HG03558 (cell line): ENCODE measurements around the gene CEP120.
"Not testable (repeated sequence)": the region's sequence is repeated elsewhere in the genome, so short reads cannot be mapped to it uniquely, and the experiment has no call there.

Experiments used
- ATAC-seq: cut with Tn5 transposase; IDR thresholded peaks from one replicate; pipeline ENCODE4 v1.9.1; 2021; ENCODE audit warnings: moderate number of reproducible peaks; ENCODE audit not compliant: unreplicated experiment; ENCODE audit errors: extremely low read depth

CEP120 gene

DNA sequence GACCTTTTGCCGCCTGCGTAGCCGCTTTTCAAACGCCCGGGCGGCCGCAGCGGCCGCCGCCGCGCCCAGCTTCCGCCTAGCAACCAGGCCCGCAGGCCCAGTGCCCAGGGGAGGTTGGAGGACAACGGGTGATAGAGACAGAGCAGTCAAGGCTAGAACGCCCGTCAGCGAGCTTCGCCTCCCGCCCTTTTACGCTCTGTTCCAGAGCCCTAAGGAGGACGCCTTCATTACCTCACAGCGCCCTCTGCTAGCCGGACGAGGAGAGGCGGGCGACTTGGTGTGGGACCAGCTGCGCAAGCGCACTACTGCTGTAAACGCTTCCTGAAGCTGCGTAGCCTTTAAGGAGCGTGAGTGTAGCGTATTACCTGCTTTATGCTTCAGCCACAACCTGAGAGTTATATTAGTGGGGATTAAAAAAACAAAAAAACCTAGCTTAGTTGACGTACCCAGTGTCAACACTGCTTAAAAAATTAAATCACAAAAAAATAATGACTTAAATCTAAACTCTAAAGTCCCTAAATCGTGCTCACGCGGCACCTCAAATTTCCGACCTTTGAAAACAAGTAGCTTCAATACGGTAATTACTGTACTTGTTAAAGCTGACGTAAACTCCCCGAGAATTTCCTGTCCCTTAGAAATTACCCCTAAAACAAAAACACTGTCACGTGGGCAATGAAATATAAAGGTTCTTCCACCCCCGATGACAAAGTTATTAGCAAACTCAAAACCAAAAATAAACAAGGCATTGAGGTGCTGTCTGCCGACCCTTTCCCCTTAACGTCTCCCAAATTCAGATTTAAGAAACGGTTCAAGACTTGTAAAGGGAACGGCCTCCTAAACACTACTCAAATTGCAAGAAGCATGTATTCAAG lies at the start of gene CEP120:
Gene CEP120, minus strand, starts transcription at position 126 of the 872 bp plus-strand sequence. CDS start 405 bp downstream, outside the sequence.
- ATAC-seq: peak; percentile 95

DNA sequence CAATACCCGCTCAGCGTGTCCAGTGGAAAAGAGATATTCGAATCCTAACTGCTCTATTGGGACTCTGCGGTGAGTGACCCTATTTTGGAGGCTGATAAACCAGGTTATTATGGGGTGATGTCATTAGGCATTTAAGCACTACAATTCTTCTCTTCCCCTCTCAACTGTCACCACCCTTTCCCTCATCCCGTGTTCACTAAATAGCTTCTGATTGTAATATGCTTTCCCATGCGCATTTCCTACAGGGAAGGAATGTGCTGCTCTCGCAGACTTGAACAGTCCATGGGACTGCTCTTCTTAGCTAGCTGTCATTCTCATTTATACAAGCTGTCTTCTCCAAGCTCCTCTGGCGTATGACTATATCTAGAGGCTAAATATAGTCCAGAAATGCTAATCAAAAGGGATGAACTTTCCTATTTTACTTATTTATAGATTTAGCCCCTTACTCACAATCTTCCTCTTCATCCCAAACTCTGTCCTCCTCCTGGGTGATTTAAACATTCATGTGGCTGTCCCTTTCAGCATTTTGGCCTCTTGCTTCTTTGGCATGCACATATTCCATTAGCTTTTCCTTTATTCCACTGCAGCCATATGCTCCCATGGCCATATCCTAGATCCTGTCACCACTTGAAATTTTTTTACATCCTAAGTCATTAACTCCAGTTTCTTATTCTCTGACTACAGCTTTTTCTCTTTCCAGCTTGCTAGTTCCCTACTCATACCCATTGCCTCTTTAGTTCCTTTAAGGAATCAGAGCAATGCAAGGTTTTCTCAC lies 49.1 kb upstream of the CEP120 start:
- ATAC-seq: no peak

DNA sequence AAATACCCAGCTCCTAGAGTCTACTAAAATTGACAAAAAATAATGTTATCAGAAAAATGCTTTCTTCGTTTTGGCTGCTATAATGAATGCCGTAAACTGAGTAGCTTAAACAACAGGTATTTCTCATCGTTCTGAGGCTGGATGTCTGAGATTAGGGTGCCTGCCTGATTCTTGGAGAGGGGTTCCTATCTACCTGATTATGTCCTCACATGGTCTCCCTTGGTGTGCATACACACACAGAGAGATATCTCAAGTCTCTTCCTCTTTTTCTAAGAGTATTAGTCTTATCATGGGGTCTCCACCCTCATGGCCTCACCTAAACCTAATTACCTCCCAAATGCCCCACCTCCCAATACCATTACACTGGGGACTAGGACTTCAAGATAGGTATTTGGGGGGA lies 48.2 kb upstream of the CEP120 start:
- no peak for ATAC-seq

DNA sequence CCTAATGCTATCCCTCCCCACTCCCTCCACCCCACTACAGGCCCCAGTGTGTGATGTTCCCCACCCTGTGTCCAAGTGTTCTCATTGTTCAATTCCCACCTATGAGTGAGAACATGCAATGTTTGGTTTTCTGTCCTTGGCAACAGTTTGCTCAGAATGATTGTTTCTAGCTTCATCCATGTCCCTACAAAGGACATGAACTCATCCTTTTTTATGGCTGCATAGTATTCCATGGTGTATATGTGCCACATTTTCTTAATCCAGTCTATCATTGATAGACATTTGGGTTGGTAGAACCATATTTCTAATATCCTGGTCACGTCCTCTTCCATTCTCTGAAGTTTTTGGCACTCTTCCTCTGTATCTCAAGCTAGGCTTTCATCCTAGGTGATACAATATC lies 43.6 kb upstream of the CEP120 start:
- not testable (repeated sequence) for ATAC-seq

DNA sequence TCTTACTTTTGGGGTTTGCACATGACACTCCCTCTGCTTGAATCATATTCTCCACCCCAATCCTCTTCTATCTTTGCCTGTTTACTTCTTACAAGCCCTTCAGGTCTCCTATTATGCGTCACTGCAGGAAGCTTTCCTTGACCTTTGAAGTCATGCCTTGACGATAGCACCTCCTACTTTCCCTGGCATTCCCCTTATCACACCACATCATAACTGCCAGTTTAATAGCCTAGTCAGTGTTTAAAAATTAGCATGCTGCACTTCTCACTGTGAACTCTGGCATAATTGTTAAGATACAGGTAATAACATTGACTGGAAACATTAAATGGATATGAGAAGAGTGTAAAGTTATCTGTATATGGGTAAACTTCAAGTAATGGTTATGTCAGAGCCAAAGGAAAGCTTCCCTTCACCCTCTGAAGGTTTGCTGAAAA lies 37.1 kb upstream of the CEP120 start:
- no peak for ATAC-seq

DNA sequence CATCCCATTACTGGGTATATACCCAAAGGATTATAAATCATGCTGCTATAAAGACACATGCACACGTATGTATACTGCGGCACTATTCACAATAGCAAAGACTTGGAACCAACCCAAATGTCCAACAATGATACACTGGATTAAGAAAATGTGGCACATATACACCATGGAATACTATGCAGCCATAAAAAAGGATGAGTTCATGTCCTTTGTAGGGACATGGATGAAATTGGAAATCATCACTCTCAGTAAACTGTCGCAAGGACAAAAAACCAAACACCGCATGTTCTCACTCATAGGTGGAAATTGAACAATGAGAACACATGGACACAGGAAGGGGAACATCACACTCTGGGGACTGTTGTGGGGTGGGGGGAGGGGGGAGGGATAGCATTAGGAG lies 35.8 kb upstream of the CEP120 start:
- ATAC-seq: not testable (repeated sequence)

DNA sequence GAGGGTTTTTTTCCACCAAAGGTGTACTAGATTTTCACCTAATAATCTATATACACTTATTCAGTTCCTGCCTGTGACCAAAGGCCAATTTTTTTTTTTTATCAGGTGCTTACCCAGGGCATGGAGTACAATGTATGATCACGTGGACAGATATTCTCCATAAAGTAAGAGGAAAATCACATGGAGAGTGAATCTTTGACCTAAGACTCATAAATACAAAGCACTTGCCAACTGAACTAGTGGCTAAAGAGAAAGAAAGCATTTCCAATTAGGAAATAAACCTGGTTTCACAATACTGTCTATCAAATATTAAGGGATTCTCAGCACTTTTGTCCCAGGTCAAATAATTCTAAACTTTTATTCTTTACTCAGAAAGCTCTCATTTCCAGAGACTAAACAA lies 33.0 kb upstream of the CEP120 start:
- no peak for ATAC-seq

DNA sequence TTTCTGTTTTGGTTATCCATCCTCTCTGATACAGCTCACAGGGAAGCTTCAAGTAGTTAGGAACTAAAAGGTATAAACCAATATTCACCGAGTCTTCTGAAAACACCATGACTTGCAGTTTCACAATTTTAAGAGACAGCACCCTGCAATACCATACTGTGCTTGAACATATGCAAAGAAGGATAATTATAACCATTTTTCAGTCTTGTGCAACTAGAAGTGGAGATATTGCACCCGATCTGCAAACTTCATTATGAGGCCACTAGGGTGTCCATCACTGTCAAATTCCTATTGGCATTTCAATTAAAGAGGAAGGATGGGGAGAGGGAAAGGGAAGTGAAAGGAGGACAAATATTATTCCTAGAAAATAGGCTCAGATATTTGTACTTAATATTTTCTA lies 32.4 kb upstream of the CEP120 start:
- peak; percentile 92 for ATAC-seq

DNA sequence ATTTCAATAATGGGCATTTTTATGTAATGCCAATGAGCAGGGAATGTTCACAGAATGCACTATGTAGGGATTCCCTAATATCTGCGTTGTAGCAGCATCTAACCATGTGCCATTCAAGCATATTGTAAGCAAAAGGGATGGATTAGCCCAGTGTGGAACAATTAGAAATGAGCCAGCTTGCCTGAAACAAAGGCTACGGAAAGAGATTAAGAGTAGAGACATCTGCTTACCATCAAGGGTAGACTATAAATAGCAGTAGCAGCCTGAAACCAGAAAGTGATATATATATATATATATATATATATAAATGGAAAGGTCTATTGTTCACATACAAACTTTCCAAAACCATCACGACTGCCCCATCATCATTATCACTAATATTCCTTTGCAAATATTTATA lies 31.9 kb upstream of the CEP120 start:
- no peak for ATAC-seq

DNA sequence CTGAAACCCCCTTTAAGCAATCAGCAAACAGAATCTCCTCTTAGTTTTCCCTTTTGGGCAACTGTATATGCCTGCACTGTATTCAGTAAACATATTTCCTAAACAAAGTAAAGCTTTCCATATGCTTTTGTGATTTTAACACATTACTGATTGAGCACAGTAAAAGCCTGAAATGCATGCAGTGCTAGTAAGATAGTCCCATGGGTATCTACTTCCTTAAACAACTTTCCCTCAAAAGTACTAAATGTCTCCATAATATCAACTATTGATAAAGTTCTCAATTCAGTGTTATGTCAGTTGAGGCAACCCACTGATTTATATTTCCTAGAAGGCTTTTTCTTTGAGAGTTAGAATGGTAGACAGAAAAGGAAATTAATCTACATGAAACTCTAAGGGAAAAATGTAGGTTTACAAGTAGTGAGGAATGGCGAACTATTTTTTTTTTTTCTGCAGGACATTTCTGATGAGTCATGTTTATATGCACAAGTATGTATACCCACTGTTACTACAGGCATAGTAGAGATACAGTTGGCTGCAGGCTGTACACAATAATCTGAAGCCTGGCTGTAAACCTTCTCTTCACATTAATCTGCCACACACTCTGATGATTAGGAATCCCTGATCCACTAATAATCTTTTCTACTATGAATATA lies 31.2 kb upstream of the CEP120 start:
- no peak for ATAC-seq

DNA sequence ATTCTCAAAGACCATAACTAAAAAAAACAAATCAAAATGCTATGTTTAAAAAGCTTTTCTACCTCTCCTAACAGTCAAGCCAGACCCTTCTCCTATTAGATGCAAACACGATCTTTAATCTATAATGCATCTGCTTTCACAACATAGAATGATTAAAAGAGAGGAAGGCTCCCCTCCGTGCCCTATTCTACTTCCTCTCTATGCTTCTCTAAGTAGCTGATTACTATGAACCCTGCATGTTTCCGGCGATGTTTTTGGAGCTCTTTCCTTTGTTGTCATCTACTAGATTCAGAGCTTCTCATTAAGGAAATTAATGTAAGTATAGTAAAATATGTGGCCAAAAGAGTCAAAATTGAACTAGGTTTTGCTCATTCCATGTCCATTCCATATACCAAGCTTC lies 29.2 kb upstream of the CEP120 start:
- no peak for ATAC-seq

DNA sequence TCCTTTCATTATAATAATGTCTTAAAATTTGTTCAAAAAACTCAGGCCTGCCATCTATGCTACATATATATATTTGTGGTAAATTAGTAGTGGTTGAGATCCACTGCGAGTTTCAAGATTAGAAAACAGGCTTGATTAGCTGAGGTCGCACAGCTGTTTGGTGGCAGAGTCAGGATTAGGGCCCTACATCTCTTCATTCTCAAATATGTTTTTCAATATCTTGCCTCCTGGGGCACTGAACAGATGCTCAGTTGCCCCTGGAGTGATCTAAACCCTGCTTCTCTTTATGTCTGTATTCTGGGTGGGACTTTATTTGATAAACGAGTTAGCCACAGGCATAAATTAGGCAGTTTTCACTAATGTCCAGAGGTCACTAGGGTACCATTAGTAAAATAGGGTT lies 27.8 kb upstream of the CEP120 start:
- no peak for ATAC-seq

DNA sequence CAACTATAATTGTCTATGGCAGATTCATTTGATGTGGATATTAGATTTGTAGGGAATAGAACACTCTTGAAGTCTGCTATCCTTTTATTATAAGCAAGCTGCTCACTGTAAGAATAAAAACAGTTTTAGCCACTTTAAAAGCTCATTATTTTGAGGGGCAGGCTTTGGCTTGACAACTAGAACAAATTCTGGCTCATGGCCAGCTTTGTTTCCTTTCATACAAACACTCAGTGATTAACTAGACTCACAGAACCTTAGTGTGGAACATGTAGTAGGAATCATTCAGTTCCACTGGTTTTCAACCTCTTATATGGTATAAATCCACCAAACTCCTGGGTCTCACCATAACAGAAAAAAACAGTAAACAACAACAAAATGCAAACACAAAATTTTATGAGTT lies 27.4 kb upstream of the CEP120 start:
- ATAC-seq: no peak

DNA sequence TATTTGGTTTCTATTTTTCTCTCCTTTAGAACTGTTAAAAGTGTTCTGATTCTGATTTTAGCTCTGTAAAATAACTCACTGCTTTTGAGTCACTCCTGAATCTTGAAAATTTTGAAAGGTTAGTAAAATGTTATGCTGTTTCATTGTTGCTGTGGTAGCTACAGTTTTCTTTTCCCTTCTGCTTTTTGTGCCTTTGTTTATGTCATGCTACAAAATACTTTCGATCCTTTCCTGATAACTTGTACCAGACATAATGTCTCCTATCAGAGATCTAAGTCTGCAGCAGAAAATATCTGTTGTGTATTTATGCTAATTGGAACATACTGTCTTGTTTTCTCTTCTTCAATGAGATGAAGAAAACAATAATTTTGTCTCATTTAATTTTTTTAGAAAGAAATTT lies 26.9 kb upstream of the CEP120 start:
- ATAC-seq: no peak

DNA sequence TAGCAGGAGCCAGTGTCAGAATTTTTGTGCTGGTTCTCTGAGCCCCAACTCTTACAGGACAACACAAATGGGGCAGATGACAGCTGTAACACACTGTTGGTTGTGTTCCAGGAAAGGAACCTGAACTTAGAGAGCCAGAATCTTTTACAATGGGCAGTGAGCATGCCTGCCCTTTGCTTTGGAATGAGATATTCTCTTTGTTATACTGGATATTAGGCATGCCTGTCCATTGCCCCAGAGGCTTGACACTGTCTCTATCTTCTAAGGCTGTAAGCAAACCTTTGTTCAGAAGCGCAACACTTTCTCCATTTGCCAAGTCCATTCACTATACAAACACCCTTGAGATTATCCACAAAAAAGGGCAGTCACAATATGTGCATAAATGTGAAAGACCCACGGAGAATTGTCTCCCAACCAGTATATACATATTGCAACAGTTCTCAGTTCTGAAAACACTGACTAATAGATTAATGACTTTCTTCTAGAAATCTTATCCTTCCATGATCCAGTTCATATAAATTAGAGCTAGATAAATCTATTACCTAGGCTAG lies 26.3 kb upstream of the CEP120 start:
- no peak for ATAC-seq

DNA sequence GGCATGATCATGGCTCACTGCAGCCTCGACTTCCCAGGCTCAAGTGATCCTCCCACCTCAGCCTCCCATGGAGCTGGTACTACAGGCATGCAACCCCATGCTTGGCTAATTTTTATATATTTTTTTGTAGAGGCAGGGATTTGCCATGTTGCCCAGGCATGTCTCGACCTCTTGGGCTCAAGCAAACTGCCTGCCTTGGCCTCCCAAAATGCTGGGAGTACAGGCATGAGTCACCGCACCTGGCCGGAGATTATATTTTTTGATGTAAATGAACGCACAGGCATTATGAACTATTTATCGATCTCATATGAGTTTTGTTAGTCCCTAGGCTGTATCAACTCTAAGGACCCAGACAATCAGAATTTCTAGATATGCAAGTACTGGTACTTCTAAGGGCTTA lies 25.5 kb upstream of the CEP120 start:
- no peak for ATAC-seq

DNA sequence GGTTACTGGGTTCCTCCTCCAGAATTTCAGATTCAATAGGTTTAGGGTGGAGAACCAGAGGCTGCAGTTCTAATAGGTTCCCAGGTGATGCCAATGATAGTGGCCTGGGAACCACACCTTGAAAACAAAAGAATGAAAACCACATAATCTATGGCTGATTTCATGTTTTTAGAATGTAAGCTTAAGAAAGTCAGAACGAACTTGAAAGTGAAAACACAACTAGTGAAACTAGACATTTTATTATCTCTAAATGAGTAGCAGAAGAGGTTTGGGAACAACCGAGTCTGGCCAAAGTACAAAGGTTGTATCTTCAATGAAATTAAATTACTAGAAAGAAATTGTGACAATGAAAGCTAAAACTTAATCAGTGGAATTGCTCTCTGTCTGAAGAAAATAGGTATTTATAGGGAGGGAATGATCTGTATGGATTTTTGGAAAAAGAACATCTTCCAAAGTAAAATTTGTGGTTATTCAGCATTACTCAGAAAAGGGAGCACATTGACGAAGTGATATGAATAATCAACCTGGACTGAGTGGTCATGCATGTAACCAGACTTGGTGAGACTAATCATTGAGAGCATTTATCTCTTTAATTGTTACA lies 24.9 kb upstream of the CEP120 start:
- peak; percentile 91 for ATAC-seq

DNA sequence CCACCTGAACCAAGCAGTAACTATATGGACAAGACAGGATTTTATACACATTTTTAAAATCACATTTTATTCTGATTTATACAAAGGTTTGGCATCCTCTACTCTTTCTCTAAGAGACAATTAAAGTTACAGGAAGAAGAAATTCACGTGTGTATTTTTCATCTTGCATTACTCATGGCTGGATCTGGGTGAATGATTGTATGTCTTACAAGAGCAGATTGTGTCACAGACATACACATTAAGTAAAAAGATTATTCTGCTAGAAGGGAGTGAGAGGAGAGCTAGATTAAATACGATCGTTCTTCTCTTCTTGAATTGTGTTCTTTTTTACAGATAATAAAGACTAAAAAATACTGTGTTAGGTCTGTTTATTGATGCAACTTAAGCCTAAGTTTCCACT lies 20.8 kb upstream of the CEP120 start:
- ATAC-seq: no peak

DNA sequence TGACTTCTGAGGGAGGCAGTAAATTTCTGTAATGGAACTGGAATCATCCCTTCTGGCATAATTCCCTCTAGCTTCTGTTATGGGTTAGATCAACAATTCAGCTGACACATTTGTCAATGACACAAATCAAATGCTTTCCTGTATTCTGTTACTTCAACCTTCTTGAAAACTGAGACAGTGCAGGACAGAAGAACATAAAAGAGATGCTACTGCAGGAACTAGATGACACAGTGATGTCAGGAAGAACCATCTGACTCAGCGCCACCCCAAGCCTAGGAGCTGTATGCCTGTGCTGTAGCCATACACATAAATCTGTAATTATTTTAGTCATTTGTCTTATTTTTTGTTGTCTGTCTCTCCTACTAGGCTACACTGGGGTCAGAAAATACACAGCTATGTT lies 18.2 kb upstream of the CEP120 start:
- no peak for ATAC-seq

DNA sequence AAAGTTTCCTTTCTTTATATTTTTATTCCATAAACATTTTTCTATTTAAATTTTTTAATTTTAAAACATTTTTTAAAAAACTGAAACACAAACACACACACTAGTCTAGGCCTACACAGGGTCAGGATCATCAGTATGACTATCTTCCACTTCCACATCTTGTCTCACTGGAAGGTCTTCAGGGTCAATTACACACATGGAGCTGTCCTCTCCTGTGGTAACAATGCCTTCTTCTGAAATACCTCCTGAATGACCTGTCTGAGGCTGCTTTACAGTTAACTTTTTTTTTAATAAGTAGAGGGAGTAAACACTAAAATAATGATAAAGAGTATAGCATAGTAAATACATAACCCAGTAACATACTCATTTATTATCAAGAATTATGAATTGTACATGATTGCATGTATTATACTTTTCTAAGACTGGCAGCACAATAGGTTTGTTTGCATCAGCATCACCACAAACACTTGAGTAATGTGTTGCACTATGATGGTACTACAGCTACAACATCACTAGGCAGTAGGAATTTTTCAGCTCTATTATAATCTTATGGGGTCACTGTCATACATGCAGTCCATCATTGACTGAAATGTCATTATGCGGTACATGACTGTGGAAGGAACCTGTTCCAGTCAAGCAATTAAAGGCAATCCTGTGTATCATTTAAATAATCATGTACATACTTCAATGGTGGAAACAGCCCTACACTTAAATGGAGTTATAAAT lies 17.4 kb upstream of the CEP120 start:
- ATAC-seq: no peak
